HCT116 (cell line): Measurements from ENCODE around the gene MBD3L2B. TPM values are rescaled to one million over a fixed set of nuclear protein-coding genes. Genes with fewer than 3 reads are reported as not detected.

ENCODE experiments used
- ATAC-seq: fragments of 200-7000 bp; cut with Tn5 transposase; 2 replicates; pipeline ENCODE4 v1.9.1; 2020; ENCODE audit warnings: mild to moderate bottlenecking, moderate library complexity
- BruUV-seq: library from RNA; stranded (reverse); fragments of 400-500 nt; replicated peaks from 2 replicates; lab custom pipeline; 2021; lab: Mats Ljungman, UMichigan
- CTCF ChIA-PET: fragments of 300-600 bp; sonication (Branson Sonifier 250); formaldehyde crosslinking; loops from one replicate; lab custom pipeline; 2021; ENCODE audit warnings: antibody characterized with exemption; lab: Charles Lee
- POLR2A ChIA-PET: fragments of 300-600, 350-600 bp; sonication (Branson Sonifier 250); formaldehyde crosslinking; loops from one replicate; lab custom pipeline; 2021; ENCODE audit warnings: antibody characterized with exemption; lab: Charles Lee
- RAD21 ChIA-PET, 2 experiments: fragments of 300-600 bp; sonication (Branson Sonifier 250); formaldehyde crosslinking; loops; one replicate each; lab custom pipeline; 2023; ENCODE audit warnings: low total read pairs in 2 of 2; ENCODE audit not compliant: uncharacterized antibody in 2 of 2, unreplicated experiment in 2 of 2, low non-redundant PET in 1 of 2; lab: Charles Lee
- DNase-seq: peaks from one replicate; pipeline ENCODE4 v3.0.0-alpha.2; 2010; ENCODE audit warnings: low read depth, low spot score
- H2AFZ ChIP-seq: fragments of 200-600 bp; shearing (Covaris generic), sonication (generic); 2 replicates; pipeline ENCODE4 v1.6.1; 2017; ENCODE audit warnings: low read depth, mixed run types, mixed read lengths, antibody characterized with exemption, low read length; ENCODE audit not compliant: poor library complexity, severe bottlenecking
- H3K27ac ChIP-seq: 2 replicates; pipeline ENCODE4 v1.5.1; 2012; ENCODE audit warnings: low read depth, low read length
- H3K27me3 ChIP-seq: fragments of 200-600 bp; sonication (generic); 2 replicates; pipeline ENCODE4 v1.6.1; 2016; ENCODE audit warnings: mixed run types, low read length, mixed read lengths; ENCODE audit not compliant: insufficient read depth
- H3K36me3 ChIP-seq, 2 experiments: fragments of 200-500 bp in 1 of 2; fragments of 200-600 bp in 1 of 2; sonication (Bioruptor generic) in 1 of 2; sonication (generic) in 1 of 2; 2 replicates each; pipeline versions ENCODE4 v1.5.1 to v1.6.1; 2014 to 2016; ENCODE audit warnings: low read length in 2 of 2, inconsistent platforms in 1 of 2, mixed read lengths in 1 of 2, mixed run types in 1 of 2; ENCODE audit not compliant: insufficient read depth in 2 of 2, control insufficient read depth in 1 of 2
- H3K4me1 ChIP-seq, 2 experiments: fragments of 200-600 bp in 1 of 2; sonication (generic) in 1 of 2; 2 replicates each; pipeline versions ENCODE4 v1.5.1 to v1.6.1; 2012 to 2017; ENCODE audit warnings: low read length in 2 of 2, inconsistent platforms in 1 of 2, mild to moderate bottlenecking in 1 of 2, mixed read lengths in 1 of 2, mixed run types in 1 of 2, moderate library complexity in 1 of 2; ENCODE audit not compliant: insufficient read depth in 2 of 2, control insufficient read depth in 1 of 2
- H3K4me2 ChIP-seq: fragments of 200-600 bp; sonication (generic); 2 replicates; pipeline ENCODE4 v1.6.1; 2017; ENCODE audit warnings: mixed run types, low read length, mixed read lengths
- H3K4me3 ChIP-seq, 2 experiments: fragments of 200-600 bp in 1 of 2; sonication (generic) in 1 of 2; replicated peaks in 1 of 2; 2 replicates each; pipeline ENCODE4 v1.5.1; 2011 to 2016; ENCODE audit warnings: low read length in 2 of 2, control low read depth in 1 of 2, low read depth in 1 of 2, mild to moderate bottlenecking in 1 of 2, mixed read lengths in 1 of 2, mixed run types in 1 of 2
- H3K79me2 ChIP-seq: fragments of 200-600 bp; sonication (generic); 2 replicates; pipeline ENCODE4 v1.6.1; 2017; ENCODE audit warnings: mild to moderate bottlenecking, mixed run types, low read length, moderate library complexity, mixed read lengths; ENCODE audit not compliant: insufficient read depth
- H3K9ac ChIP-seq: fragments of 200-600 bp; sonication (generic); 2 replicates; pipeline ENCODE4 v1.6.1; 2016; ENCODE audit warnings: low read length, mixed read lengths
- H3K9me2 ChIP-seq: fragments of 200-600 bp; sonication (generic), shearing (Covaris generic); 2 replicates; pipeline ENCODE4 v1.6.1; 2017; ENCODE audit warnings: mixed run types, mild to moderate bottlenecking, moderate library complexity; ENCODE audit not compliant: insufficient read depth
- H3K9me3 ChIP-seq, 2 experiments: fragments of 200-500 bp in 1 of 2; fragments of 200-600 bp in 1 of 2; sonication (Bioruptor generic) in 1 of 2; sonication (generic) in 1 of 2; 2 replicates each; pipeline ENCODE4 v1.6.1; 2014 to 2017; ENCODE audit warnings: low read length in 2 of 2, mixed read lengths in 2 of 2, inconsistent platforms in 1 of 2, low read depth in 1 of 2, mild to moderate bottlenecking in 1 of 2, mixed run types in 1 of 2, moderate library complexity in 1 of 2; ENCODE audit not compliant: control insufficient read depth in 1 of 2, insufficient read depth in 1 of 2
- H4K20me1 ChIP-seq: fragments of 200-600 bp; sonication (generic), shearing (Covaris generic); 2 replicates; pipeline ENCODE4 v1.6.1; 2017; ENCODE audit warnings: mixed run types, mild to moderate bottlenecking, moderate library complexity; ENCODE audit not compliant: insufficient read depth
- EGR1 ChIP-seq: IDR thresholded peaks from 2 replicates; pipeline ENCODE4 v1.6.1; 2012; ENCODE audit warnings: low read depth
- ELF1 ChIP-seq: IDR thresholded peaks from 2 replicates; pipeline ENCODE4 v1.6.1; 2012; ENCODE audit warnings: low read depth, borderline replicate concordance
- EZH2phosphoT487 ChIP-seq: fragments of 200-600 bp; IDR thresholded peaks from 2 replicates; pipeline ENCODE4 v1.6.1; 2018; ENCODE audit warnings: antibody characterized with exemption, borderline replicate concordance
- JUND ChIP-seq: IDR thresholded peaks from 2 replicates; pipeline ENCODE4 v1.6.1; 2012
- POLR2A ChIP-seq: IDR thresholded peaks from 2 replicates; pipeline ENCODE4 v1.7.0; 2011; ENCODE audit warnings: borderline replicate concordance; ENCODE audit not compliant: insufficient read depth, insufficient read length; ENCODE audit errors: extremely low read depth
- POLR2AphosphoS5 ChIP-seq: IDR thresholded peaks from 2 replicates; pipeline ENCODE4 v1.6.1; 2011; ENCODE audit warnings: mild to moderate bottlenecking, low read depth, low read length, moderate library complexity
- SIN3A ChIP-seq: IDR thresholded peaks from 2 replicates; pipeline ENCODE4 v1.6.1; 2012; ENCODE audit warnings: low read depth
- SRF ChIP-seq: IDR thresholded peaks from 2 replicates; pipeline ENCODE4 v1.6.1; 2012; ENCODE audit warnings: low read depth
- TCF7L2 ChIP-seq: IDR thresholded peaks from 2 replicates; pipeline ENCODE4 v1.7.0; 2011; ENCODE audit warnings: borderline replicate concordance, inconsistent platforms; ENCODE audit not compliant: insufficient read depth, insufficient read length; ENCODE audit errors: extremely low read depth
- ZFX ChIP-seq: fragments of 450-650 bp; IDR thresholded peaks from 2 replicates; pipeline ENCODE4 v1.6.1; 2017
- ZNF274 ChIP-seq: fragments of 200-500 bp; sonication (Bioruptor generic); IDR thresholded peaks from 2 replicates; pipeline ENCODE4 v1.6.1; 2014; ENCODE audit warnings: mild to moderate bottlenecking, low read depth, low read length, inconsistent platforms
- intact Hi-C: fragments of 100-400 bp; cut with micrococcal nuclease; formaldehyde crosslinking; loops from 2 replicates; pipeline ENCODE4 v1.10.0; 2022
- total RNA-seq: library from RNA; stranded (reverse); gene quantifications from one replicate; pipeline ENCODE4 v1.2.1, GENCODE V29; 2021; ENCODE audit not compliant: unreplicated experiment
- TF ChIP-seq, protein P1 (sequence below): IDR thresholded peaks from 2 replicates; pipeline ENCODE4 v1.6.1; 2012
- TF ChIP-seq, protein P2 (sequence below): IDR thresholded peaks from 2 replicates; pipeline ENCODE4 v1.6.1; 2011; ENCODE audit warnings: mild to moderate bottlenecking, low read length, moderate library complexity; ENCODE audit not compliant: insufficient replicate concordance; ENCODE audit errors: extremely low read depth

MBD3L2B gene
- total RNA-seq, 1 experiment from 2014 or later: not detected

DNA sequence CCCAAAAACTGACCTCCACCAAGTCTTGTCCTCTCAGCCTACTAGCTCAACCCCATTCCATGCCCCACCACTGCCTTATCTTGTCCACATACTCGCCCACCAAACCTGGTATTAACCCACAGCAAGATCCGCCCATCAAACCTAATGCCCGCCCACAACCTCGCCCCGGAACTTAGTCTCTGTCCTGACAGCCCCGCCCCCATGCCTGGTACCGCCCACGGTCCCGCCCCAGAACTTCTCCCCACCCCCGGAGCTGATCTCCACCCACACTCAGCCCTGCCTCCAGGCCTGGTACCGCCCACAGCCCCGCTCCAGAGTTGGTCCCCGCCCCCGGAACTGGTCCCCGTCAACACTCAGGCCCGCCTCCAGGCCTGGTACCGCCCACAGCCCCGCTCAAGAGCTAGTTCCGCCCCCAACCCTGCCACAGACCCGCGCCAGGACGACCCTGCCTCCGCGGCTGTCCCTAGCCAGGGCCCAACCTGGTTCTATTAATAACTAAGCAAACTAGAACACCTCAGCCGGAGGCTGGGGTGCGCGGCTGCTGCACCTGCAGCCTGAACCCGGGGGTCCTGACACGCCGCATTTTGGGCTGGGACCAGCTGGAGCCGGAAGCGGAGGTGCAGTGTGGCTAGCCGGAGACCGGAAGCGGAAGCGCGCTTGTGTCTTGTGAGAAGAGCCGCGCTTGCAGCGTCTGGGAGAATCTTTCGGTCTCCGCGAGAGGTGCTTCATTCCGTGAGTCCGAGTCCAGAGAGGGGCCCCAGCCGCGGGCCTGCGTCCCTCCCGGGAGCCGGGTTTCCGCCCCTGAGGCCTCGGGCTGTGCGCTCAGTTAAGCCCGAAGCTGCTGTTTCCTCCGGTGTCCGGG, 48.0 kb upstream of the MBD3L2B start, which contains the start of gene ZNF557:
TSS of gene ZNF557 (plus strand) at position 662 of the 862 bp plus-strand sequence. CDS start 5,372 bp downstream, outside the sequence.
- H3K4me2 ChIP-seq: peak within 1 kb of the TSS; percentile 92
- no peaks in the 10 kb centered on the region for H4K20me1 ChIP-seq
- no peaks in the 10 kb centered on the region for H3K9me3 ChIP-seq
- H3K27me3 ChIP-seq: no peaks in the 10 kb centered on the region
- peaks cover 18% of the 10 kb centered on the region for H3K79me2 ChIP-seq
- POLR2A ChIA-PET: interaction anchor here (0.7 to 1.7 kb wide), 4 partner anchors 9 to 57 kb away, joined by 3 to 10 read pairs (median 4); no protein-coding TSS in a partner anchor
- intact Hi-C loops: loop anchor here (1.0 kb wide), 1 partner anchor 29 kb away; no protein-coding TSS in a partner anchor
- peaks cover 8 to 11% of the 10 kb centered on the region in 2 experiments; a peak in 3 of 4 replicates for H3K4me1 ChIP-seq
- no peaks in the 10 kb centered on the region for H3K9me2 ChIP-seq
- CTCF ChIA-PET: interaction anchor here (0.7 to 1.3 kb wide), 6 partner anchors 30 to 943 kb away, joined by 3 to 4 read pairs (median 3); no protein-coding TSS in a partner anchor
- TF ChIP-seq, protein P1, sequence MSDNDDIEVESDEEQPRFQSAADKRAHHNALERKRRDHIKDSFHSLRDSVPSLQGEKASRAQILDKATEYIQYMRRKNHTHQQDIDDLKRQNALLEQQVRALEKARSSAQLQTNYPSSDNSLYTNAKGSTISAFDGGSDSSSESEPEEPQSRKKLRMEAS: peak; percentile 78
- TF ChIP-seq POLR2A: no peak
- no peak for TF ChIP-seq EZH2phosphoT487
- TF ChIP-seq JUND: no peak
- peak; percentile 90 for TF ChIP-seq ELF1
- TF ChIP-seq, protein P2, sequence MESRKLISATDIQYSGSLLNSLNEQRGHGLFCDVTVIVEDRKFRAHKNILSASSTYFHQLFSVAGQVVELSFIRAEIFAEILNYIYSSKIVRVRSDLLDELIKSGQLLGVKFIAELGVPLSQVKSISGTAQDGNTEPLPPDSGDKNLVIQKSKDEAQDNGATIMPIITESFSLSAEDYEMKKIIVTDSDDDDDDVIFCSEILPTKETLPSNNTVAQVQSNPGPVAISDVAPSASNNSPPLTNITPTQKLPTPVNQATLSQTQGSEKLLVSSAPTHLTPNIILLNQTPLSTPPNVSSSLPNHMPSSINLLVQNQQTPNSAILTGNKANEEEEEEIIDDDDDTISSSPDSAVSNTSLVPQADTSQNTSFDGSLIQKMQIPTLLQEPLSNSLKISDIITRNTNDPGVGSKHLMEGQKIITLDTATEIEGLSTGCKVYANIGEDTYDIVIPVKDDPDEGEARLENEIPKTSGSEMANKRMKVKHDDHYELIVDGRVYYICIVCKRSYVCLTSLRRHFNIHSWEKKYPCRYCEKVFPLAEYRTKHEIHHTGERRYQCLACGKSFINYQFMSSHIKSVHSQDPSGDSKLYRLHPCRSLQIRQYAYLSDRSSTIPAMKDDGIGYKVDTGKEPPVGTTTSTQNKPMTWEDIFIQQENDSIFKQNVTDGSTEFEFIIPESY: peak; percentile 56
- peak; percentile 89 for TF ChIP-seq EGR1
- peak; percentile 54 for TF ChIP-seq TCF7L2
- no peak for TF ChIP-seq ZNF274
- TF ChIP-seq ZFX: peak; percentile 52; the same call in 1 of the 2 replicates
- TF ChIP-seq SIN3A: peak; percentile 81
- no peak for TF ChIP-seq SRF
- peak; percentile 79 for TF ChIP-seq POLR2AphosphoS5
- RAD21 ChIA-PET: interaction anchor here in 1 of 2 experiments (0.6 to 0.8 kb wide), 3 partner anchors 56 to 1262 kb away, joined by 3 to 6 read pairs (median 5); no protein-coding TSS in a partner anchor
- H3K4me3 ChIP-seq: peak within 1 kb of the TSS; percentile 79 to 96
- peak within 1 kb of the TSS; percentile 99 for H2AFZ ChIP-seq
- BruUV-seq: no TSS peak
- H3K36me3 ChIP-seq: peaks cover 17 to 22% of the 10 kb centered on the region in 2 experiments
- H3K9ac ChIP-seq: peak within 1 kb of the TSS; percentile 74
- ATAC-seq (peak; percentile 99), DNase-seq (peak; percentile 96)
- H3K27ac ChIP-seq: peak within 1 kb of the TSS; percentile 75
